Osteoblast (primary cell): ENCODE results near the gene NIT1. TPM values are rescaled to one million over a fixed set of nuclear protein-coding genes. Genes with fewer than 3 reads are reported as not detected.

Experiments
- DNase-seq: peaks from one replicate; pipeline ENCODE4 v3.0.0; 2011; ENCODE audit warnings: low spot score, mixed read lengths; ENCODE audit not compliant: insufficient read length; ENCODE audit errors: missing footprints
- H2AFZ ChIP-seq: 2 replicates; pipeline ENCODE4 v1.6.0; 2011; ENCODE audit warnings: mild to moderate bottlenecking, low read length
- H3K27ac ChIP-seq: 2 replicates; pipeline ENCODE4 v1.5.1; 2011; ENCODE audit warnings: mild to moderate bottlenecking, low read depth, low read length, moderate library complexity
- H3K27me3 ChIP-seq: 2 replicates; pipeline ENCODE4 v1.6.0; 2012; ENCODE audit warnings: mild to moderate bottlenecking, control low read depth, inconsistent platforms, low read length, moderate library complexity; ENCODE audit not compliant: insufficient read depth
- H3K36me3 ChIP-seq: 2 replicates; pipeline ENCODE4 v1.5.1; 2011; ENCODE audit warnings: mild to moderate bottlenecking, low read length, control low read depth, moderate library complexity; ENCODE audit not compliant: insufficient read depth
- H3K4me1 ChIP-seq: 2 replicates; pipeline ENCODE4 v1.5.1; 2011; ENCODE audit warnings: mild to moderate bottlenecking, low read length, control low read depth, moderate library complexity; ENCODE audit not compliant: insufficient read depth
- H3K4me2 ChIP-seq: 2 replicates; pipeline ENCODE4 v1.6.0; 2011; ENCODE audit warnings: mild to moderate bottlenecking, low read length; ENCODE audit not compliant: insufficient read depth
- H3K4me3 ChIP-seq: fragments of 200-600 bp; sonication (generic); 3 replicates; pipeline ENCODE4 v1.5.1; 2012; ENCODE audit warnings: mild to moderate bottlenecking, low read length, inconsistent platforms; ENCODE audit not compliant: insufficient read depth
- H3K79me2 ChIP-seq: 2 replicates; pipeline ENCODE4 v1.6.0; 2012; ENCODE audit warnings: mild to moderate bottlenecking, low read length, control low read depth, inconsistent platforms; ENCODE audit not compliant: insufficient read depth
- H3K9me3 ChIP-seq: 2 replicates; pipeline ENCODE4 v1.5.1; 2011; ENCODE audit warnings: low read depth, low read length, control low read depth
- H4K20me1 ChIP-seq: 2 replicates; pipeline ENCODE4 v1.6.0; 2012; ENCODE audit warnings: mild to moderate bottlenecking, low read length, control low read depth; ENCODE audit not compliant: insufficient read depth
- CTCF ChIP-seq: IDR thresholded peaks from 2 replicates; pipeline ENCODE4 v1.5.1; 2011; ENCODE audit warnings: mild to moderate bottlenecking, low read depth, low read length, moderate library complexity; ENCODE audit errors: extremely low read depth
- total RNA-seq: library from RNA; depleted of rRNA; stranded (reverse); fragments of >200 nt; gene quantifications from 2 replicates; pipeline ENCODE4 v1.2.3, GENCODE V29; 2012

NIT1 gene
- total RNA-seq, 1 donor, result 23.9 TPM

- Histone ChIP-seq H3K36me3 (peaks cover 32% of the 10 kb centered on the region), H3K4me1 (peaks cover 26% of the 10 kb centered on the region), H4K20me1 (no peaks in the 10 kb centered on the region), H3K27ac (no peak overlapping the region), H2AFZ (no peak overlapping the region), H3K4me3 (no peak overlapping the region), H3K79me2 (peaks cover 29% of the 10 kb centered on the region), H3K9me3 (no peaks in the 10 kb centered on the region), H3K4me2 (no peak overlapping the region), H3K27me3 (no peaks in the 10 kb centered on the region)
- no peak for DNase-seq
- TF ChIP-seq CTCF, result no peak
Measured at GRCh38 chr1:161163793-161164192, 45.9 kb downstream of the NIT1 start.

GRCh38 chr1:161164901-161165610 lies 47.2 kb downstream of the NIT1 start:
- TF ChIP-seq CTCF, result no peak
- no peak overlapping the region for H2AFZ ChIP-seq

GRCh38 chr1:161165742-161166668 lies 48.1 kb downstream of the NIT1 start, which contains the start of gene PPOX:
Gene PPOX, plus strand, starts transcription at chr1:161166426. Its CDS starts 422 bp downstream, at chr1:161166848.
- peak within 1 kb of the TSS; percentile 88 for H2AFZ ChIP-seq
- H3K36me3 ChIP-seq, result peaks cover 46% of the 10 kb centered on the region
- H4K20me1 ChIP-seq, result no peaks in the 10 kb centered on the region
- peaks cover 14% of the 10 kb centered on the region for H3K79me2 ChIP-seq
- TF ChIP-seq CTCF, result peak; percentile 50
- H3K4me3 ChIP-seq, result peak within 1 kb of the TSS; percentile 84
- peak within 1 kb of the TSS; percentile 87 for H3K27ac ChIP-seq
- no peaks in the 10 kb centered on the region for H3K9me3 ChIP-seq
- H3K4me2 ChIP-seq, result peak within 1 kb of the TSS; percentile 92
- H3K4me1 ChIP-seq, result peaks cover 15% of the 10 kb centered on the region
- H3K27me3 ChIP-seq, result no peaks in the 10 kb centered on the region
- DNase-seq, result peak; percentile 98

More at GRCh38 chr1:161164901-161165610, 47.2 kb downstream of the NIT1 start:
- H4K20me1 ChIP-seq, result no peaks in the 10 kb centered on the region
- no peaks in the 10 kb centered on the region for H3K27me3 ChIP-seq
- peak overlapping the region; percentile 92 for H3K4me2 ChIP-seq
- H3K36me3 ChIP-seq, result peaks cover 38% of the 10 kb centered on the region
- peak overlapping the region; percentile 87 for H3K27ac ChIP-seq
- peaks cover 23% of the 10 kb centered on the region for H3K79me2 ChIP-seq
- DNase-seq, result no peak
- peak overlapping the region; percentile 84 for H3K4me3 ChIP-seq
- H3K9me3 ChIP-seq, result no peaks in the 10 kb centered on the region
- peaks cover 18% of the 10 kb centered on the region for H3K4me1 ChIP-seq
